Activated CD4-positive, alpha-beta T cell treated with anti-CD3 and anti-CD28 coated beads, Interleukin-10, Interleukin-2, amounts not matched to agents 100 ng/mL and 50 ng/mL, durations not matched to agents 16 hours and 8 hours (primary cell): ENCODE results near the gene SLX9.

Experiments
- DNase-seq: peaks from one replicate; pipeline ENCODE4 v3.0.0-alpha.2; 2020

Gene SLX9

DNA sequence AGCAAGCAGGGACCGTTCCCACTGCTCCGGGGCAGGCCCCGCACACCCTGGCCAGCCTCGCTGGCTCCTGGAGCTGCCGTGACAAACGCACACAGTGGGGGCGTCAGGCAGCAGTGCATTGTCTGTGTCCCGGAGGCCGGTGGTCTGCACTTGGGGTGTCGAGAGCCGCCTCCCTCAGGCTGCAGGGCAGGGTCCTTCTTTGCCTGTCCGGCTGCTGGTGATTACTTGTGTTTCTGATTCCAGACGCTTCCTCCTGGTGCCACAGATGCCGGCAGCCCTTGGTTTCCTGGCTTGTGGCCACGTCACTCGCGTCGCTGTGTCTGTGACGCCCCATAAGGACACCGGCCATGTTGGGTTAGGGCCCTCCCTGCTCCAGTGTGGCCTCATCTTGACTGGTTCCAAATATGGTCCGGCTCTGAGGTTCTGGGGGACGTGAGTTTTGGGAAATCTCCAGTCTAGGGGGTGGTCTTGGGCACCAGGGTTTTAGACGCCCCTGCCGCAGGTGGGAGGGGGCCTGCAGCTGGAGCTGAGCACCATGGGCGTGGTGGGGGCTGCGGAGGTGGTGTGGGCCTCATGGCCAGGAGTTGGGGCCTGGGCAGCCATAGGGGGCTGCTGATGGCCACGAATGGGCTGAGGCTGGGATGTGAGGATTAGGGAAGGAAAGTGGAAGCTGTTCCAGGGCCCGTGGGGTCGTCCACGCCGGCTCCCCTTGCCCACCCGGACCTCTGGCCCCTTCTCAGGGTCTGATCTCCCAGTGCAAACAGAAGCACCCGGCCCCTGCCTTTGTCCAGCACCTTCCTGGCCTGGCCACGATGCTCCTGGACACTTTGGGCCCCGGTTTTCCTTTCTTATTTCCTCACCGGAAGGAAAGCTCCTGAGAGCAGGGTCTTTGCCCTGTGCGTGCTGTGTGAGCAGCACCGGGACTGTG lies 41.0 kb downstream of the SLX9 start:
- DNase-seq: no peak

DNA sequence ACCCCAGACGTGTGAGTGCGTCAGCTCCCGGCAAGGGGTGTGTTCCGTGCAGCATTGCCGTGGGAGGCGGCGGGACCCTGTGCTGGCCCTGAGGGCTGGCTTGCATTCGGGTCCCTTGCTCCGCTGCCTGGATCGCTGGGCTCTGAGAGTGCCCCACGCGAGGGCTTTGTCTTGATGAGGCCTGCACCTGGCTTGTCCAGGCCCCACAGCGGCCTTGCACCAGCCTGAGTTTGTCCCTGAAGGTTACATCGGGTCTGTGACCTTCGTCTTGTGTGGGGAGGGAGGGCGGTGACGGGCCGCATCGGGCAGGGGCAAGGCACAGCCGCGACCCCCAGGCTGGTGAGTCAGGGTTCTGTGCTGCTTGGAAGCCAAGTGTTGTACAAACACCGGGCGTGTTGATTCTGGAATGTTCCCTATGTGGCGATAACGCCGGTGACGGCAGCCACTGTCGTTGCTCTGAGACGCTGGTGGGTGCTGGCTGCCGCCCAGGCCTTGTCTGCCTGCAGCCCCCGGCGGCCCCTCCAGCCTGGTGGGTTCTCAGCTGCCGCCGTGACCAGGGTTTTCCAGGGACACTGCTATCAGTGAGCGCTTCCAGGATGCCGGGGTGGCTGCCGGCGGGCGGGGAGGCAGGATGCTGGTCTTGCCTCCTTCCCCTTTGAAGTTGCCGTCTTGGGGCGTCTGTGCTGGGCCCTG lies 42.9 kb downstream of the SLX9 start:
- no peak for DNase-seq

DNA sequence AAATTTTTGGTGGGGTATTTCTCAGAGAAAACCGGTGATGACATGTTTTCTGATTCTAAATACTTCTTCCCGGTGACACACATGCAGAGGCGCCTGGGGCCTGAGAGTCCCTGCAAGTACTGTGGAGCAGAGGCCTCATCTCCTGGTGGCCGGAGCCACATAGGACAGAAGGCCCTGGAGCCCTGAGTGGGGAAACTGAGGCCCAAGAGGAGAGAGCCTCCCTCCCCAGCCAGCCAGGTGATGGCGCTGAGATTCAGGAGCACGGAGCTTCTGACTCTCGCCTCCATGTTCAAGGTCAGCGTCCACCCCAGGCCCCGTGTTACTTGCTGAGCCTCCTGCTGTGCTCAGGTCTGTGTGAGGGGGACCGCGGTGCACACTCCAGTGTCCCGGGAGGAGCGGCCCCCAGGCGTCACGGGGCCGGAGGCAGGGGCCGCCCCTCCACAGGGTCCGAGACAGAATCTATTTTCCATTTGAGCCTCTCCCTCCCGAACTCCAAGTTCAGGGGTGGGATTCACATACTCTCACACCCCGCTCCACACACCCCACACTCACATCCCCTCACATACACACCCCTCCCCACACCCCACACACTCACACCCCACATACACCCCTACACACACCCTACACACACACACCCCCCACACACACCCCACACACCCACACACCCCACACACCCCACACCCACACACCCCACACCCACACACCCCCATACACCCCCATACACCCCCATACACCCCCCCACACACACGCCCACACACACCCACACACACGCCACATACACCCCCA lies 43.8 kb downstream of the SLX9 start:
- DNase-seq: no peak

DNA sequence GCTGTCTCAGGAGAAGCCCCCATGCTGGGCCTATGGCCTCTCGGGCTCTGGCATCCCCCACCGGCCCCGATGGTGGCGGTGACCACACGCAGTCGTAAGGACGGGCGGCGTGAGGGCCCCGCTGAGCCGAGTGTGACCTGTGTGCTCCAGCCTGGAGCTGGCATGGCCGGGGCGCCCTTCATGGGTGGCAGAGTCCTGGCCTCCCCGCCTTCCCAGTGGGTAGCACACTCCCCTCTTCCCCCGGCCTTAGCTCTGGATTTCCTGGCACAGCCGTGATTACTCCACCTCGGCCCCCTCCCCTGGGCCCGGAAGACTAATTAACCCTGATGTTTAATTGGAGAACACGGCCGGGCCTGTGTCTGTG lies 44.6 kb downstream of the SLX9 start:
- DNase-seq: no peak

DNA sequence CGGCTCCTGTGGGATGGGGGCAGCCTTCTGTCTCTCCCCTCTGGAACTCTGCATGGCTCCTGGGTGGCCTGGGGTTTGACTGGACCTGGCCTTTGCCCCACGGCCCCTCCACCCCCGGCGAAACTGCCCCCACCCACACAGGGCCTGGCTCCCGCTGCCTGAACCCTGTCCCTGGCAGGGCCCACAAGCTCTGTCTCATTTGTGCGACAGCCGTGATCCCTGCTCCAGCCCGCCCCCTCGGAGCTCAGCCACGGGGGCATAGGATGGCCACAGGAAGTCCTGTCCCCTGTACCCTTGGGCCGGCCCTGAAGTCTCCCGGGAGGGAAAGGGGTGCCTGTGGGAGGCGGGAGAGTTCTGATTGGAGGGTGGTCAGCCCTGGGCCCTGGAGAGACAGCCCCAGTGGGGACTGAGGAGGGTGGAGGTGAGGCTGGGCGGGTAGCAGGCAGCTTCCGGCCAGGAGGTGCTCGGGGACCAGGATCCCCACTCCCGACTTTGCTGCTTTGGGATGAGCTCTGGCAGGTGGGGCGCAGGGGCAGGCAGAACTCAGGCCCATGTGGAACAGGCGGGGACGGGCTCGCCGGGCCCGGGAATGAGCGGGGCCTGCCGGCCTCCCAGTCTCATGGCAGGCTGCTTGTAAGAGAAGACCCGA lies 45.1 kb downstream of the SLX9 start:
- DNase-seq: no peak

DNA sequence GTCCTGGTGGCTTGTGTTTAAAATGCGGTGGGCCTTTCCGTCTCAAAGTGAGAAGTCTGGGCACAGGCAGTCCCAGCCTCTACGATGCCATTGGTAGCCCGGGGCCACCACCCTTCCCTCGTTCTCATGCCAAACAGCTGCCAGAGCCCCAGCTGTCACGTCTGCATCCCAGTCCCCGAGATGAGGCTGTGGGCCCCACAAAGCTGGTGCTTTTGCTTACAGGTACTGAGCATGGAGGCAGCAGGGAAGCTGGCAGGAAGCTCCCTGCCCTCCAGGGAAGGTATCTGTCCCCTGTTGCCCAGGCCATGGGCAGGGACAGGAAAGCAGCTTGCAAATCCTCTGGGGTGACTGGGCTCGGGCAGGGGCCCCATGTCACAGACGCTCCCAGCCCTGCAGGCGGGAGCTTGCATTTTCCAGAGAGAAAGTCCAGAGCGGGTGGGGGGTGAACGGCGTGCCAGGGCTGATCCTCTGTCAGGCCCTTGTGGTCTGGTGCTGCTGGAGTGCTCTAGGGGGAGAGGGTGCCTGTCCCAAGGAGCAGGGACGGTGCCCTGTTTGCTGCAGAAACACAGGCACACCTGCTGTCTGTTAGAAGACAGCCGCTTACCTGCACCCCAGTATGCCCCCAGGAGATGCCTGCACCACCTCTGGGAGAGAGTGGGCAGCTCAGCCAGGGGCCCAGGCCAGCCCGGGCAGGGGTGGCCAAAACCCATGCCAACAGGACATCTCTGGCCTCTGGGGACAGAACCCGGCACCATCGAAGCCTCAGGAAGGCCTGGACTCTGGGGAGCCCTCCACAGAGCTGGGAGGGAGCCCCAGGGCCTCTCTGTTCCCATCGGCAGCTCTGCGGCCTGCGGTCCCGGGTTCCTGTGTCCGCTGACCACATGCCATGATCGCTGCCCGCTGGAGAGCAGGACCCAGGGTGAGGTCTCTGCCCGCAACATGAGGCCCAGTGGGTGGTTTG lies 45.9 kb downstream of the SLX9 start:
- no peak for DNase-seq

DNA sequence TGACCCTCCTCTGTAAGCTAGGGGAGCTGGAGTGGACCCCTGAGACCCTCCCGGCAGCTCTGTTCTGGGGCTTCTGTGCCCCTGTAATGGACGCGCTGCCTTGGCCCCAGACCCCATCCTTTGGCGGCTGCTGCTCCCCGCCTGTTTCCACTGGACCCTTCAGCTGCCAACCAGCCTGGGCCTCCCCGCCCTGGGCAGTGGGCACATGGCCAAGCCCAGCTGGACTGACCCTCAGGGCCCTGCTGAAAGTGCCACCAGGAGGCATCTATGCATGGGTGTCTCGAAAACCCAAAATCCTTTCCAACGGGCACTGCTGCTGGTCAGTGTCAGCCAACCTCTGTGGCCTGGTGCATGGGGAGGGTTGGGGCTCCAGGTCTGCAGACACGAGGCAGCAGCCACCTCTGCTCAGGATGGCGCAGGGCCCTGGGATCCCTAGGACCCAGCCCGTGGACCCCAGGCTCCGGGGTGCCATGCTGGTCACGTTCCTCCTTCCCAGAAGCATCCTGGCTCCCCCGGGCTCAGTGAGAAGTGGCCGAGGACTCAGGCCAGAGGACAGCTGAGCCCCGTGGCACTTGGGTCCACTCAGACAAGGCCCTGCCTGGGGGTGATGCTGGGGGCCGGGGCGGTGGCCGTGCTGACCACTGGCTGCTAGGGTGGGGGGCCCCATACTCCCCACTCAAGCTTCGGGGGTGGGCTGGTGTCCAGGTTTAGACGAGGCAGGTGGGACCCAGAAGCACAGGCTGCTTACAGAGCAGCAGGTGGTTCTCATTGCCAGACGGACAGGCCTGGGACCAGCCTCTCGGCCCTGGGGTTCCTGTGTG lies 46.9 kb downstream of the SLX9 start:
- DNase-seq: no peak

DNA sequence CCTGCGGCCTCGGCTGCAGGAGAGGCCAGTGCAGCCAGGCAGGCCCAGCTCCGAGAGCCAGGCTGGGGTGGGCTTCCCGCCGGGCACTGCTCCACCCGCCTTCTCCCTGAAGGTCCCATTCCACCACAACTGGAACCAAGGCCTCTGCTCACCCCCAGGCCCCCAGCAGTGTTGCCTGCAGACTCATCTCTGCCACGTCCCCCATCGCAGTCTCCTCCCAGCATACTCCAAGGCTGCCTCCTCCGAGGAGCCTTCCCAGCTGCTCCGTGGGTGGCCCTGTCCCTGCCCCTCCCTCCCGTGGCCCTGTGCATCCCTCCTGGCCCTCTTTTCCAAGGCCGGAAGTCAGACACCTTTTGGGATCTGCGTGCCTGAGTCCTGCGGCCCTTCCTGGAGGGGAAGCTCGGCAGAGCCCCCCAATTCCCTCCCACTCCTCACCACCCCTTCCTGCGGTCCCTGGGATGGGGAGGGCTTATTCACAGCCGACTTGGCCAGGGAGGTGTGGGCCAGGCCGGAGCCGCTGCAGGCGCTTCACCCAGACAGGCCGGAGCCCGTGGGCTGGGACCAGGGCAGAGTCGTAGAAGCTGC lies 47.6 kb downstream of the SLX9 start:
- DNase-seq: no peak

DNA sequence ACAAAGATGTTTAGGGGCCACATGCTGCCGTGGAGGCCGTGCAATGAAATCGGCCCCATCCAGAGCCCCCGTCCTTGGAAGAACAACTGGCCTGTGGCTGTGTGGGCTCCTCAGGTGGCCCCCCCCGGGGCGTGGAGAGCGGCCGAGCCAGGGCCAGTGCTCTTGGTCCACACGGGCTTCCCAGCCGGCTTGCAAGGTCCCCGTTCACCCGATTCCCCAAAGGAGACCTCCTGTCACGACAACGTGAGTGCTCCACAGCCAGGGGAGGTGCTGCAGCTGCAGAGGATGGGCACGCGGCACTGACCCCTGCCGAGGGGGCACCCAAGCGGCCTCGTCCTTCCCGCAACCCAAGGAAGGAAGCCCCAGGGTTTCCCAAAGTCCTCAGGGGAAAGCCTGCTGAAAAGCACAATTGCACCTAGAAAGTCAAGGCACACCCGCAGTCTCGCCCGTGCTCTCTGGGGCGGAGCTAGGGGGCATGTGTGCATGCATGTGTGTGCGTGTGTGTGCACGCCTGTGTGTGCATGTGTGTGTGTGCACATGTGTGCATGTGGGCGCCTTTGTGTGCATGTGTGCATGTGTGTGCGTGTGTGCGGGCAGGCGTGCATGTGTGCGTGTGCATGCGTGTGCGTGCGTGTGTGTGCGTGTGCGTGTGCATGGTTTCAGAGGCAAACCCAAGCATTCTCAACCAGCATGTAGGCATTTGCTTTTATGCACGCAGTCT lies 48.2 kb downstream of the SLX9 start:
- DNase-seq: no peak

DNA sequence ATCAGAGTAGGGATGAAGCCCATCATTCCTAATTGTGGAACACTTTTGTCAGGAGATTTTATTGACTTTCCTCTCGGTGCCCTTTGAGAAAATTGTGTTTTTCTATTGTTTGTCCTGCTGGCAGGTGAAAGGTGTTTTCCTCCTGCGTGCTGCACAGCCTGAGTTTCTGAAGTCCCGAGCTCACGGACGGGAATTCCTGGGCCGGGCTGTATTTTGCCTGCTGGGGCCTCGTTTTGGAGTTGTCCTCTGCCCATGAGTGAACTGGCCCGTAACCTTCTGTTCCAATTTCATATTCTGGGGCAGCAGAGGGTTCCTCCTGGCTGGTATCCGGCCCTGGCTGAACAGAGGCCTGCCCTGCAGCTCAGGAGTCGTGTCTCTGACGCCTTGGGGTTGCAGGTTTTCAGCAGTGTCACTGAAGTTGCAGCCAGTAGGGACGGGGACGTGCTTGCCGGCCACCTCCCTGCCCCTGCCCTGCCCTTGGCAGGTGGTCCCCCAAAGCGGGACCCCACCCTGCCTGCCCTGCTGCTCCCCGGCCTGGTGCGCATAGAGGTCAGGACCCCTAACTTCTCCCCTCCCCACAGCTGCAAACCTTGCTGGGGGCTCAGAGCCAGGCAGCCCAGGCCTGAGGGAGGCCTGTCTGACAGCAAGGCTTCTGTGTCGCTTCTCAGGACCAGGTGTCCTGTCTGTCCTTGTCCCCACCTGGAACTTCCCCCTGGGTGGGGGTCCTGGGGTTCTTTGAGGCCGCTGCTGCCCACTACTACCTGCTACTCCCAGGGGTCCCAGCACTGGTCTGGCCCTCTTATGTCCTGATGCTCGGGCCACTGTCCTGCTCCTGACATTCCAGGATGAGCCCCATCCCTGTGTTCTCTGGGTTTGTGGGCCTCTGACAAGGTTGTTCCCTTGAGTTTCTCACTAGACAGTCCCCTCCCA lies 49.0 kb downstream of the SLX9 start:
- no peak for DNase-seq

DNA sequence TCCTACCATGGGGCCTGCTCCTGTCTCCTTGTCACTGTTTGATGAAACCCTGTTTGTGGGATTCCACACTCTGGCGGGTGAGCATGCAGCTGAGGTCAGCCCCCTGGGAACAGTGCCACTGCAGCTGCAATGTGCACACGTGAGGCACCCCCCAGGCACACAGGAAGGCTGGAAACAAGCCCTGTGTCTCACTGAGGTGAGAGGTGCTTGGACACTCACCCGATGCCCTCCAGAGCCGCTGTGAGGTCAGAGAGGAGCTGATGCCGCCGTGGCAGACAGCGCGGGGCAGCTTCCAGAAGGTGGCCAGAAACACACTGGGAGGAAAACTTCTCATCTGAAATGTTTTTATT lies 49.7 kb downstream of the SLX9 start:
- no peak for DNase-seq

DNA sequence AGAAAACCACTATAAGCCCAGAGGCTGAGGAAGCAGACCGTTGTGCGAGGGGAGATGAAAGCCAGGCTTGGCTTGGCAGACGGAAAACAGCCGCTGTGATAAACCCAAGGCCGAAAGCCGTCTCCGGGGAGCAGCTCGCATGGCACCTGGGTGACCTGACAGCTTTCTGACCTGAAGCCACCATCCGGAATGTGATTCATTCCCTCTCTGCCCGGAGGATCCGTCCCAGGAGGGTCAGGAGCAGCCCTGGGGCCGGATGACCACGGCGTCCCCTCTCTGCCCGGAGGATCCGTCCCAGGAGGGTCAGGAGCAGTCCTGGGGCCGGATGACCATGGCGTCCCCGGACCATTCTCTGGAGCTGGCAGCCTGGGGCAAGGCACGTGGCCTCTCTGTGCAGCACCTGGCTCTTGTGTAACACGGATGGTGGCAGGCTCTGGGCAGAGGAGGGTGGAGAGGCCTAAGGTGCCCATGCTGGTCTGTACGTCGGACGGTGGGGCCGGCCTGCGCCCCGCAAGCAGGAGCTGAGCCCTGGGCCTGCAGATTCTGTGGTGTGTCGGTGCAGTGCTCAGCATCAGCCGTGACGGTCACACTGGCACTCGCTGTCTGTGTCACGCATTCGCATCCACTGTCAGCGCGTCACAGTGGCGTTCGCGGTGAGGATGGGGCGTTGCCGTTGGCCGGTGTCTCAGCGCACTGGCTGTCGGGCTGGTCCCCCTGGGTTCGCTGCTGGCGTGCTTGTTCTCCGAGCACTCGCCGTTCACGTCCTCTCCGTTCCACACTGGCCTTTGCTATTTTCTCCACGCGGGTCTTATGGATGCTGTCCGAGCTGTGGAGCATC lies 50.3 kb downstream of the SLX9 start:
- DNase-seq: no peak

DNA sequence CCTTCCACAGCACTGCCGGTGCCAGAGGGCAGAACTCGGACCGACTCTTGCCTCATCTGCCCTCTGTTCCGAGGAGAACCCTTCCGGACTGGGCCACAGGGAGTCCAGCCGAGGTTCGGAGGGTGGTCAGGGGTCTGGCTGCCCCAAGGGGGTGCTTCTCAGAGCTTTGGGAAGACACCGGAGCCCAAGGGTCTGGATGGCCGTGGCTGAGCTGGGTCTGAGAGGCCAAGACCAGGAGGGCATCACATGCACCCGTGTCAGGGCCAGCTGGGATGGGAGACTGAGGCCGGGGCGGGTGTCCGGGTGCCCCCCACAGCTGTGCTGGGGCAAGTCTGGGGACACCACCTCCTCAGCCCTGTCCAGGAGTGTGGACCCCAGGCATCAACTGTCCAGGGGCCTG lies 51.1 kb downstream of the SLX9 start:
- DNase-seq: no peak

DNA sequence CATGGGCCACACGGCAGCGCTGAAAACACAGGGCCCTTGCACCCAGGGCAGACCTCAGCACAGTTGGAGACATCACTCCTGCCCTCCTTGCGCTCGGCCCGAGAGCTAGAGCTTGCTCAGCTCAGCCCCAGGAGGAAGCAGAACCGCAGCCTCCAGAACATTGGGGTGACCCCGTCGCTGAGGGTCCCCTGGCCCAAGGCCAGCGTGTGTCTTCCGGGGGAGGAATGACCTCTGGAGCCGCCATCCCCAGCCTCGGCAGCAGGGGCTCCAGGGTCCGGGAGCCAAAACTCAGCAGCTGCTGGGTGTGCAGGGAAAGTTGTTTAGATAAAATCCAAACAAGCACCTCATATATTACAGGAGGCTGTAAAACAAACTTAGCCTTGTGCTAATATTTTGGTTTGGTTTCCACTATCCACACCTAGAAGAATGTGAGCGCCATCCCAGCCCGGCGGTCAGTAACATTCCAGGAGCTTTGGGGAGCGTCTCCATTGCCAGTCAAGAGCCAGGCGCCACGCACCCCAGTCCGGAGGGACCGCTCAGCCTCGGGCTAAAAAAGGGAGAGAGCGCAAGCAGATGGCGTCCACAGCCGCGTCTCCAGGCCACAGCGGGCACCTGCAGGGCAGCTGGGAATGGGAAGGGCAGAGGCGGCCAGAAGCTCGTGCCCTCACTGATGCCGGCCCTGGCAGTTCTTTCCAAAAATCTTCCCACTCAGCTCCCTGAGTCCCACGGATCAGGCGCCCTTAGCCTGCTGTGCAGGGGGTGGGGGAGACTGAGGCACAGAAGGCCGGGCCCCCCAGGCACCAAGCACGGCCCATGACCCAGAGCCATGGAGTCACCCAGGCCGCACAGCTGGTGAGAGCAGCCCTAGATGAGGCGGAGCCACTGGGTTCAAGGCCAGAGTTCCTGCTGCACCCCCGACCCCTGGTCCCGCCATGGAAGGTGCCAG lies 52.0 kb downstream of the SLX9 start:
- no peak for DNase-seq

DNA sequence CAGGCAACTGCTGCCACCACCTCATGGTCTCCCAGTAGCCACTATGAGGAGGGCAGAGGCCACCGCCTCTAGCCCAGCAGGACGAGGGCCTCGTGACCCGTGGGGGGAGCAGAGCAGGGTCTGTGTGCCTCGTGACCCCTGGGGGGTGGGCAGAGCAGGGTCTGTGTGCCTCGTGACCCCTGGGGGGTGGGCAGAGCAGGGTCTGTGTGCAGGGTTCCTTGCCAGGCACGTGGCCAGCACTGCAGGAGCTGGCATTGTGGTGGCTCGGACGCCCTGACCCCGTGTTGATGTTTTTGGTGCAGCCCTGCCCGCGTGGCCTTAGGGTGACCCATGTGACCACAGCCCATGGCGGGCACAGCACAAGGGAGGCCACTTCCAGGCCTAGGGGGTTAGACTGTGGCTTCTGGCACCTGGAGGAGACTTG lies 52.8 kb downstream of the SLX9 start:
- no peak for DNase-seq

DNA sequence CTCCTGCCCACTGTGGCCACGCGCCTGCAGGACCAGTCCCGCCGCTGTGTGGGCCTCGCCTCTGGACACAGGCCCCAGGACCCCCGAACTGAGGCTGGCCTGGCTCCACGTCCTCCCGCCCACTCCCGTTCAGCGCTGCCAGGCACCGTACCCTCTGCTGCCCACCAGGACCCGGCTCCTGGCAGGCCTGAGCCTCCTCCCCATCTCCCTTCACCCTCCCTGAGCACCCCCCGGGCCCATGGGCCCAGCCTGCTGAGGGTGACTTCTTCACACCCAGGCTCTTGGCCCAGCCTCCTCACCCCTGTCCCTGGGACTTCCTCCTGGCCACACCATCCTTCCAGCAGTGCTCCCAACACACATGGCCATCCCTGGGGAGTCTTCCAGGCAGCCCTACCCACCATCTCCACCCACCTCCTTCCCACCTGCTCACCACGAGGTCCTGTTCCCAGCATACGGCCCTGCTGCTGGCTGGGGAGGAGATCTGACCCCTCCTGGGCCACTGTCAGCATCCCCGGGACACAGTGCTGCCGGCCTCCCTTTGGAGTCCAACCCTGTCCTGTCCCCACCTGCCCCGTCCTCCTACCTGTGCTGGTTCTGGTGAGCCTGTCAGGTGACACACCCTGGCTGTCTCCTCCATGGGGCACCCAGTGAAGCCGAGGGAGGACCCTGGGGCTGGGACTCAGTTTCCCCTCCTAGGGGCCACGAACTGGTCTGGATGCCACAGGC lies 53.7 kb downstream of the SLX9 start:
- DNase-seq: no peak
